Stimulated activated CD8-positive, alpha-beta memory T cell treated with anti-CD3 and anti-CD28 coated beads, Interleukin-4, amount 100 ng/mL, for 24 hours (primary cell): ENCODE results near the gene ARID5A.
"Not testable (repeated sequence)": the region's sequence is repeated elsewhere in the genome, so short reads cannot be mapped to it uniquely, and the experiment has no call there.

Source experiments
- DNase-seq: peaks from one replicate; pipeline ENCODE4 v3.0.0-alpha.2; 2020; ENCODE audit warnings: low read depth

ARID5A gene

DNA sequence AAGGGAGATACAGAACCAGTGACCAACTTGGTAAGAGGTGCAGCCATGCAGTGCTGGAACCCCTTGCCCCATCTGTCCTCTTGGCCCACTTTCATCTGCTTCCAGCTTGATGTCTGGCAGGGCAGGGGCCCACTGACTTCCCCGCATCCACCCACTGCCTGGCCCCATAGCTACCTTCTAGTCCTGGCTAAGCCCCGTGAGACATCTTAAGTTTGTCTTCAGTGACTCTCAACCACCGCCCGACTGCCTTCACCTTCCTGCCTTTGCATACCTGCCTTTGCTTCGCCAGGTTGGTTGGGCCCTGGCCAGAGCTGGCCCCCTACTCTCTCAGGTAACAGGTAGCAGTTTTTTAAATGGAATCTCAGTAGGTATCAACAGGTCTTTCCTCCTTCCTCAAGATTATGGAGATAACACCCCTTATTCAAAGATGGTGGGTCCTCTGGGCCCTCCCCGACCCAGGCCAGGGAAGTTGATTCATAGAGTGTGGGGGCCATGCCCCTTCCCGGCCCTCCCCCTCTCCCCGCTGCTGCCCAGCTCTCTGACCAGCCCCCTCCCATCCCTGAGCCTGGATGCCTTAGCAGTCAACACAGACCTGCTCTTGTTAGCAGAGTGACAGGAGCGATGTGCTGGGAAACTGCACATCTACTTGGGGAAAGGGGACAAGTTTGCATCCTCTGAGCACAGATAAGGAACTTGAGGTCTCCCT lies 2.8 kb downstream of the ARID5A start:
- no peak for DNase-seq

DNA sequence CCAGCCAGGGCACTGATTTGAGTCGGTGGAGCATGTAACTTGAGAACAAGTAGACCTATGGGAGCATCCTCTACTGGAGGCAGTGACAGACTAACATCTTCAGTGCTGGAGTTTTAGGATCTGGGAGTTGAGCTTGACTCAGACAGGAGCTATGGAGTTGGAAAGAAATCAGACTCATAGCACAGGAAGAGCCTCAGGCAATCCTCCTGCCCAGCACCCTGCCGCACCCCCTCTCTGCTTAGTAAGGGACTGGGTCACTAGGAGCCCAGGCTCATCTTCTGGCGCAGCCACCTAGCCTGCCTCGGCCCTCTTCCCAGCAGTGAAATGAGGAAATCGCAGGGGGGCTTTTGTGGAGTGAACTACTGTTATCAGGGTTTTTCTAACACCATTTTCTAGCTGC lies 3.6 kb downstream of the ARID5A start:
- no peak for DNase-seq

DNA sequence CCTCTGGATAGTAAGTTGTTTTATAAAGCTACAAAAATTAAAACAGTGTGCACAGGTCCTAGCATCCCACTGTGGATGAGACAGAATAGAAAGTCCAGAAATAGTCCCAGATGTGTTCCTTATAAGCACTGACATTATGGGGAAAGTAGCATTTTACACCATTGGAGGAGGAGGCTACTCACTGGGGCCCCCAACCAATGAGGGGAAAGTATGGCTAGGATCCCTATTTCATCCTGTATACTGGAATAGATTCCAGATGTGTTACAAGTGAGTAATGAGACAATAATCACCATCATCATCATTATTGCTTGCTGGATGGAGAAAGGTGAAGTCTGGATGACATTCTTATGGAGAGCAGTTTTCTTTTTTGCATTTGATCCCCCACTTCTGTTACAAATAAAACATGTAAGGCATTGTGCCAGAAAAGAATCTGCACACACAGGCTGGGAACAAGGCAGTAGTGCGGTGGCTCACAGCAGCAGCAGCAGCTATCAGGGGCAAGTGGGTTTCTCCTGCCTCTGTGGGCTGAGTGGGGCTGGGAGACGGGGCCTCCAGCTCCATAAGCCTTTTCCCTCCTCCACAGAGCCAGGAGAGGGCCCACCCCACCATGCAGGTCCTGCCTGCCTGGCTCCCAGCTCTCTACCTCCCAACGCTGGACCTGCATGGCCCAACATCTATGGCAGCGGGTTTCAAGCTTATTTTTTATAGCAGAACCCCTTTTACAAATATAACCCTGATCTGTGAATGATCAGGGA lies 5.0 kb downstream of the ARID5A start:
- no peak for DNase-seq

DNA sequence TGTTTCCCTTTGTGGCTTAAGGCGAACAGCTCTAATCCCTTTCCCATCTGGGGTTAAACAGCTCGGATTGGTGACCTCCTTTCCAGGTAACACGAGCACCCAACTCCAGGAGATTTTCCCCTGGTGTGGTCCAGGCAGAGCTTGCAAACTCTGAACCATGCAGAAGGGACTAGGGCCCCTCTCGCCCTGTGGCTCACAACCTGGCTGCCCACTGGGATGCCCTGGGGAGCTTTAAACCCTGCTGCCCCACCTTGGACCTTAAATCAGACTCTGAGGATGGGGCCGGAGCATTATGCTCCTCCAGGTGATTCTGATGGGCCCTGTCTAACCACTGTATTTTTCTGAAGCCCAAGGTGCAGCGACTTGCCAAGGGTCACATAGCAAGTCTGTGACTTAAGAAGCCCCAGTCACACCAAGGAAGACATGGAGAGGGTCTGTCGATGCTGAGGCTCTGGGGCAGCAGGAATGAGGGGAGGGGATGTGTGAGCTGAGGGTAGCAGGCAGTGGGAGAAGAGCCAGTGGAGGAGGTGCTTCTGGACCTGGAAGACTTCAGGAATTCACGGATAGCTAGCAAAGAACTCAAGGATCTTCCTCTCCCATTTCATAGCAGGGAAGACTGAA lies 5.9 kb downstream of the ARID5A start:
- DNase-seq: no peak

DNA sequence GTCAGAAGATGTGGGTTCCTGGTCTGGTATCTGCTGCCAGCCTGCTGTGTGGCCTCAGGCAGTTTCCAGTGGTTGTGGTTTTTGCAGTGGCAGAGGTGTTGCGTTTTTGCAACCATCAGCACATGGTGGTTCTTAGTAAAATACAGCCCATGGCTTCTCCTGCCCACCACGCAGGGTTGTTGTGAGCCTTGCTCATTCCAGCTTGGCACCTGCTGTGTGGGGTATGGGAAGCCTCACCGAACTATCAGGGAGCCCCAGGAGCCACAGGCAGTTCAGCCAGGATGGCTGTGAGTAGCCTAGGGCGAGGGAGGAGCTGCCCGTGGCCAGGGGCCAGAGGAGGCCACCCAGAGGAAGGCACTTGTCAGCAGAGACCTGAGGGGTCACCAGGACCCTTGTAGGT lies 9.8 kb downstream of the ARID5A start:
- DNase-seq: no peak

DNA sequence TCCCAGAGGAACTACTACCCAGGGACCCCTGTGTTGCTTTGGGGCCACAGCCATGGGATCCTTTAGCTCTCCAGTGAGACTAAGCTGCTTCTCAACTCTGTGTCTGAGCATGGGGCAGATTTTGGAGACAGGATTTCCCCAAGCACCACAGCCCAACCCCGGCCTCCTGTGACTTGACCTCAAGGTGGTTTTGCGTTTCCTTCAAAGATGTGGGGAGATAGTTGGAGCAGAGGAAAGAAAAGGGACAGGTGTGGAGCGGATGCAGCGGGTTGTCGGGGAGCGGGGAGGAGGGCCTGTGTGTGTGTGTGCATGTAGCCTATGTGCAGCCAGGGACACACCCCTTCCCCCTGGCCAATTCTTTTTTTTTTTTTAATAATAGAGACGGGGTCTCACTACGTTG lies 10.2 kb downstream of the ARID5A start:
- no peak for DNase-seq

DNA sequence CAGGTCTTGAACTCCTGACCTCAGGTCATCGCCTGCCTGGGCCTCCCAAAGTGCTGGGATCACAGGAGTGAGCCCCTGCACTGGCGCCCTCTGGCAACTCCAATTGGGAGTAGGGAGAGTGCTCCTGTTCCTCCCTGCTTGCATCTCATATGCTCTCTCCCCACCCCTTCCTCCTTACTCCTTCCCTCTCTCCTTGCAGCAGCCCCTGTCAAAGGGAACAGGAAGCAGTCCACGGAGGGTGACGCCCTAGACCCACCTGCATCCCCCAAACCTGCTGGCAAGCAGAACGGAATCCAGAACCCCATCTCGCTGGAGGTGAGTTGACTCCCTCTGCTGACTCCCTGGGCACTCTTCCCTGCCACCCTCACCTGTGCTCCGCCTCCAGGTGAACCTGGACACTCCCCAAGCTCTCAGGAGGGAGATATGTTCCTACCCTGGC lies 10.7 kb downstream of the ARID5A start:
- no peak for DNase-seq

DNA sequence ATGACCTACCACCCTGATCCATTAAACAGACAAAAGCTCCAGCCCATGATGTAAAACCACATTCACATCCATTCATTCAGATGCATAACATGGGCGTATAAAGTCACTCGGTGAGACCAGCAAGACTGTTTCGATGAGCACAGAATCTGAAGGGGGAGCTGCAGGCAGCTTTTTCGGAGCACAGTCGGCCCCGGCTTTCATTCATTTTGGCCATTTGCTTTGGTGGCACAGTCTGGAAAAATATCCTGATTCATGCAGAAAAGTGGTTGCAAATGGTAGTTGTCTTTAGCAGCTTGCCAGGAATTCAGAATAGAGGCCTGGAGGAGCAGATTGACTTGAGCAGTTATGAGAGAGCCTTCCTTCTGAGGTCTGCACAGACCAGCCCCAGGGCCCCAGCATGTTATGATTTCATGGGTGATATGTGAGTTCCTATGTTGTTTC lies 11.2 kb downstream of the ARID5A start:
- no peak for DNase-seq

DNA sequence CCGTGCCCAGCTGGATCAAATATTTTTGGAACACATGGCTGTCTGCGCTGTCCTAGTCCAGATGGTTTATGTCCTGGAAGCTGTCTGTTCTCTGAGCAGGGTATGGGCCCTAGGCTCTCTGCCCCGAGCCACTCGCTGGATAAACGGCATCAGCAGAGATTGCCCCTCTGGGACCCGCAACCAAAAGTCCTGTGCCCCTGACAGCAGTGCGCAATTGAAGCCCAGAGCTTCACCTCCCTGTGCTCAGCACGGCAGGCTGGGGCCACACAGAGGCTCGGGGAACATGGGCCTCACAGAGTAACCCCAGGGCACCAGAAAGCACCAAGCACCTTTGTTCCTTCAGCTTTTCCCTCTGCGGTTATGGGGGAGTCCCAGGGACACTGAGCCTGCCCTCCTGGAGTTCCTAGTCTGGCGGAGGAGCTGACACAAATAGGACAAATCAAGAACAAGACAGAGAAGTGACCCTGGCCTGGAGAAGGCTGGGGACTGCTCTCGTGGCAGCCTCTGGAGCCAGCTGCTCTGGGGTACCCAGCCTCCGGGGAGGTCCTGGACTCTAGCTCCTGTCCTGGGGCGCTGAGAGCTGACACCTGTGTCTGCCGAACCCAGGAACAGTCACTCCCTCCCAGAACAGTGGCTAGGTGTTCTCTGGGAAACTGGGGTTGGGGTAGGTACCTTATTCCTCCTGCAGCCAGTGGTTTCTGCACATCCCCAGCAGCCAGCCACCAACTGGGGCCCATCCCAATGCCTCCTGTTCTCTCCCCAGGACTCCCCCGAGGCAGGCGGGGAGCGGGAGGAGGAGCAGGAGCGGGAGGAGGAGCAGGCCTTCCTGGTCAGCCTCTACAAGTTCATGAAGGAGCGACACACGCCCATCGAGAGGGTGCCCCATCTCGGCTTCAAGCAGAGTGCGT lies 12.3 kb downstream of the ARID5A start:
- no peak for DNase-seq

DNA sequence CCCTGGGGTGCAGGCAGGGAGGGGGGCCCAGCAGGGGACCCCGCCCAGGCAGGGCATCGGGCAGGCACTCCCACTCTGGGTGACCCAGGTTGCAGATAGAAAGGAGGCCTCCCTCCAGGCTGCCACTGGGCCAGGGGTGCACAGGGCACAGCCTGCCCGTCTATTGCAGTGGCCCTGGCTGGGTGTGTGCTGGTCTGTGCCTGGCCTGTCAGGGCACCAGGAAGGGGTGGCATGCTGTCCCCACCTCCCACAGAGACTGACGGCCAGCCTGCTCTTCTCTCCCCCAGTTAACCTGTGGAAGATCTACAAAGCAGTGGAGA lies 12.9 kb downstream of the ARID5A start:
- DNase-seq: no peak

DNA sequence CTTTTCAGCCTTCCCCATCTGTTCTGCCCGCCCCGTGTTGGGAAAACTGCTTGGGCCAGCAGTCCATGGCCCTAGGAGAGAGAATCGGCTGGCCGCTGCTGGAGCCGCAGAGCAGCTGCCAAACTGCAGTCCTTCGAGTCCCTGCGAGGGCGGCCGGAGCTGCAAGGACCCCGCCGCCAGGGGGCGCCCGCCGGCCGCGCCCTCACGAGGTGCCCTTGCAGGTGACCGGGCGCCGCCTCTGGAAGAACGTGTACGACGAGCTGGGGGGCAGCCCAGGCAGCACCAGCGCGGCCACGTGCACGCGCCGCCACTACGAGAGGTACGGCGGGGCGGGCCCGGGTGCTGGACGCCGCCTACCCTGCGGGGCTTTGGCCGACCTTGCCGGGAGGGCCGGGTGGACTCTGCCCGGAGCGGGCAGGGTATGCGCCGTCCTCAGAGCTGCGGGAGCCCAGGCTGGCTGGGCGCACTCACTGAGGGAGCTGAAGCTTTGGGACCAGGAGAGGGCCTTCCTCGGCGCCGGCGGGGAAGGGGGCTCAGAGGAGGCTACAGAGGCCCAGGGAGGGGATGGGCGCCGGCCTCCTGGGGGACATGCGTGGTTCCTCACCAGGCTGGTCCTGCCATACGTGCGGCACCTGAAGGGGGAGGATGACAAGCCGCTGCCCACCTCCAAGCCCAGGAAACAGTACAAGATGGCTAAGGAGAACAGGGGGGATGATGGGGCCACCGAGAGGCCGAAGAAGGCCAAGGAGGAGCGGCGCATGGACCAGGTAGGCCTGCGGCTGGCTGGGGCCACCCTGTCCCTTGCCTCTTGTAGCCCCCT lies 13.6 kb downstream of the ARID5A start:
- DNase-seq: no peak

DNA sequence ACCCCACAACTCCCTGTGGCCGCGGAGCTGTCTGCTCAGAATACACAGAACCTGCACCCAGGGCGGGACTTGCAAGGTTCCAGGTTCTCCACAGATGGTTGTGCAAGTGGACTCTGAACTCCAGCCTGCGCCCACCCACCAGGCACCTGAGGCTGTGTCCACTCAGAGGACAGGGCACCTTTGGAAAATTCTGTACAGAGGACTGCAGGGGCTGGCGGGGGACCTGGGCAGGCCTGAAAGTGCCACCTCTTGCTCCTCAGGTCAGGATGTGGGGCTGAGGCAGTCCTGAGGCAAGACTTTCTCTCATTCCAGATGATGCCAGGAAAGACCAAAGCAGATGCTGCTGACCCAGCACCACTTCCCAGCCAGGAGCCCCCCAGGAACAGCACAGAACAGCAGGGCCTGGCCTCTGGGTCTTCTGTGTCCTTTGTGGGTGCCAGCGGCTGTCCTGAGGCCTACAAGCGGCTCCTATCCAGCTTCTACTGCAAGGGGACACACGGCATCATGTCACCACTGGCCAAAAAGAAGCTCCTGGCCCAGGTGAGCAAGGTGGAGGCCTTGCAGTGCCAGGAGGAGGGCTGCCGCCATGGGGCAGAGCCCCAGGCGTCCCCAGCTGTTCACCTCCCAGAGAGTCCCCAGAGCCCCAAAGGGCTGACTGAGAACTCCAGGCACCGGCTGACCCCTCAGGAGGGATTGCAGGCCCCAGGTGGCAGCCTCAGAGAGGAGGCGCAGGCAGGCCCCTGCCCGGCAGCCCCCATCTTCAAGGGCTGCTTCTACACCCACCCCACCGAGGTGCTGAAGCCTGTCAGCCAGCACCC lies 14.4 kb downstream of the ARID5A start:
- DNase-seq: no peak

DNA sequence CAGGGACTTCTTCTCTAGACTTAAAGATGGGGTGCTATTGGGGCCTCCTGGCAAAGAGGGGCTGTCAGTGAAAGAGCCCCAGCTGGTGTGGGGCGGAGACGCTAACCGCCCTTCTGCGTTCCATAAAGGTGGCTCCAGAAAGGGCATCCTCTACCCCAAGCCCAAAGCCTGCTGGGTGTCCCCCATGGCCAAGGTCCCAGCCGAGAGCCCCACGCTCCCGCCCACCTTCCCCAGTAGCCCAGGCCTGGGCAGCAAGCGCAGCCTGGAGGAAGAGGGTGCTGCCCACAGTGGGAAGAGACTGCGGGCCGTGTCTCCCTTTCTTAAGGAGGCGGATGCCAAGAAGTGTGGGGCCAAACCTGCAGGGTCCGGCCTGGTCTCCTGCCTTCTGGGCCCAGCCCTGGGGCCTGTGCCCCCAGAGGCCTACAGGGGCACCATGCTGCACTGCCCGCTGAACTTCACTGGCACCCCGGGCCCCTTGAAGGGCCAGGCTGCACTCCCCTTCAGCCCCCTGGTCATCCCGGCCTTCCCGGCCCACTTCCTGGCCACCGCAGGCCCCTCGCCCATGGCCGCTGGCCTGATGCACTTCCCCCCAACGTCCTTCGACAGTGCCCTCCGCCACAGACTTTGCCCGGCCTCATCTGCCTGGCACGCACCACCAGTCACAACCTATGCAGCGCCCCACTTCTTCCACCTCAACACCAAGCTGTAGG lies 15.2 kb downstream of the ARID5A start:
- DNase-seq: no peak

DNA sequence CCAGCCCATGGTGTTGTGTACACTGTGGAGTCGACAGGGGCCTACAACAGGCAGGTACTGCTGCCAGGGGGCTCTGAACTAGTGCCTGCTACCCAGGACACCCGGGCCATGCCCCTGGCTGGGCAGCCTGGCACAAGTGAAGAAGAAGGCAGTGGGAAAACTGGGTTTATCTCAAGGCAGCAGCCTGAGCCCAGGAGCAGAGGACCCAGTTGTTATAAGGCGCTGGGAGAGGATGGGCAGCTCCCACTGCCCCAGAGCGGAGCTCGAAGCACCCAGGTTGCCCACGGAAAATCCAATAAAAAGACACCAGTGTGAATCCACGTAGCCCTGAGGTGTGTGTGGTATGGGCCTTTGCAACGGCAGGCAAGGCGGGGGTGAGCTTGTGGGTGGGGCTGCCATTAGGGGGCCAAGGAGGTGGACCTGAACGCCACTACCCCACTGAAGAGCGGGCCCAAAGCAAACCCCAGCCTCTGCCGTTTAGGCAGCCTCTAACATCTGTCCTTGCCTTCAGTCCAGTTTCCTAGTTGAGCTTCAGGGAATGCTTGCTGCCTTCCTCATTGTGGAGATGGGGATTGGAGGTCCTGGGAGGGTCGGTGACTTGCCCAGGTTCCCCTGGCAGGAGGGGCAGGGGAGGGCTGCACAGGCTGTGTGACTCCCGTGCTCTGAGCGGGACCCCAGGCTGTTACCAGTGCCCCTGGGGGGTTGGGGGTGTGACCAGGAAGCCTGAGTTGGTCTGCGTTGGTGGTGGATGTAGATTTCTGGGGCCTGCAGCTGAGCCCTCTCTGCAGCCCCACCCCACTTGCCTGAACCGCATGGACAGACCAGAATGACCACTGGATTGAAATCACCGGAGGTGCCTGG lies 16.0 kb downstream of the ARID5A start:
- no peak for DNase-seq

DNA sequence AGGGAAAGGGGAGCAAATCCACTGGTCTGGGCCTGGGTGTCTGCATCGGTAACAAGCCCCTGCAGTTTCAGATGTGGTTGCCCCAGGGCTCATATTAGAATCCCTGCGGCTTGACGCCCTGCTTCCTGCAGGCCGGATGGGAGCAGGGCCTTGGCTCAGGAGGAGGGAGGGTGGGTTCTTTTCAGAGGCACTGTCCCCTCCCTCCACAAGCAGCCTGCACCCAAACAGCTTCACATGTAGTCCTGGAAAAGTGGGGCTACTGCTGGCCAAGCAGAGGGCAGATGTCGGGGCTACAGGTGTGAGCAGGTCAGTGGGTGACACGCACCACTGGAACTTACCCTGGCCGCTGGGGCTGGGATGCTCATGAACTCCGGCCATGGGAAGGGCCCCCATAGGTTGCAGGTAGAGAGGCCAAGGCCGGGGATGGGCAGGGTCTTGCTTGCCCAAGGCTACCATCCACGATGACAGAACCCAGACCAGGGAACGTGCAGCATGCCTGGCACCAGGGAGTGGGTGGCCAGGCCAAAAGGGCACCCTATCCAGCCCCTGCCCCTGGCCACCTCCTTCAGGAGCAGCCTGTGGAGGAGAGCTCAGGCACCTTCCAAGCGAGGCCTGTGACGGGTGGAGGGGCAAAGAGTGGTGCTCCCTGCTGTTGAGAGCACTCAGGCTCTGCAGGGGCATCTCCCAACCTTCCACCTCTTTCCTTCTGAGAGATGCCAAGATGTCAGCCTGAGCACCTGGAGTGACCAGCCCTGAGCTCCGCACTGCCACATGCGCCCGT lies 16.8 kb downstream of the ARID5A start:
- DNase-seq: no peak

DNA sequence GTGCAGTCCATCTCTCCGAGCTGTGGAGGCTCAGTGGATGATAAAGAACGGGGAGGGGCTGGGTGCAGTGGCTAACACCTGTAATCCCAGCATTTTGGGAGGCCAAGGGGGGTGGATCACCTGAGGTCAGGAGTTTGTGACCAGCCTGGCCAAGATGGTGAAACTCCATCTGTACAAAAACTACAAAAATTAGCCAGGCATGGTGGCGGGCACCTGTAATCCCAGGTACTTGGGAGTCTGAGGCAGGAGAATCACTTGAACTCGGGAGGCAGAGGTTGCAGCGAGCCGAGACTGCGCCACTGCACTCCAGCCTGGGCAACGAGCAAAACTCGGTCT lies 17.4 kb downstream of the ARID5A start:
- DNase-seq: not testable (repeated sequence)

DNA sequence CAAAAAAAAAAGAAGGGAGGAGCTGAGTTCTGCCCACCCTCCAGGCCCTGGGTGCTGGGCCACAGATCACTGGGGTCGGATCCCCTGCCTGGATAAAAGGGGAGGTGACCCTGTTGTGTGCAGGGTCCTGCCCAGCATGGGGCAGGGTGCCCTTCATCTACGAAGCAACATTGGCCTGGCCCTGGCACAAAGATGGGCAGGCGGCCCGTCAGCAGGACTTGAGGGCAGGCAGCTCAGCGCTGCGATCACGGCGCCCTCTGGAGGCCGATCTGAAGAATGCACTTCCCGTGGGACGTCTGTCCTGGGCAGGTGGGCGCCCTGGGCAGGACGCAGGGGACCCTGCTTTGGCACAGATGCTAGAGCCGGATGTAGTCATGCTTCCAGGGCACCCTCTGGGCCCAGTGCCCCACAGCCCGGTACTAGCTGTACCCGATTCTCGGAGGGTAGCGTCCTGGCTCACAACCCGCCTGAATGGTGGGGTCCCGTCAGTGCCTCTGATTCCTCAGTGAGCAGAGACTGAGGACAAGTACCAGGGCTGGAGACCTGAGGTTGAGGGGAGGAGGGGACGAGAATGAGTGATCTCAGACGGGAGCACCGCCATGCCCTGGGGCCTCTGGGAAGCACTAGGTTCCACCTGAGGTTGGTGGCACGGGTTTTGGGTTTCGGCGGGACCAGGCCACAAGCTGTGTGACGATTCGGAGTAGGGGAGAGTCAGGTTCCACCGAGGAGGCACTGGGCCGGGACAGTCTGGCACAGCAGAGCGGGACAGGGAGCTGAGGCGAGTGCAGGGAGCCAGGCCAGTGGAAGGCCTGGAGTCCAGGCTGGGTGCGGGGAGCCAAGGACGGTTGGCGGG lies 18.0 kb downstream of the ARID5A start:
- peak; percentile 48 for DNase-seq
